ENCODE results near the gene PIGK.

The PIGK gene

GRCh38 chr1:77230051-77230450 lies 10.8 kb upstream of the PIGK start:
- H3K9me3 ChIP-seq (ENCODE audit: insufficient read depth, low read depth, low read length): no peaks in the 10 kb centered on the region
- H3K79me2 ChIP-seq (ENCODE audit: control insufficient read depth, insufficient read depth, low read length, poor library complexity): no peaks in the 10 kb centered on the region
- H4K12ac ChIP-seq (ENCODE audit: low read depth, low read length): no peak overlapping the region
- no peak overlapping the region for H2BK5ac ChIP-seq (ENCODE audit: low read depth, low read length, poor library complexity)
- no peak overlapping the region for H2AFZ ChIP-seq (ENCODE audit: insufficient read depth, low read length, poor library complexity)
- H3K9ac ChIP-seq (ENCODE audit: low read length): no peak overlapping the region
- H3K36me3 ChIP-seq (ENCODE audit: control insufficient read depth in 1 of 2, insufficient read depth in 2 of 2, low read length in 2 of 2): no peaks in the 10 kb centered on the region
- H3K4me1 ChIP-seq (ENCODE audit: control insufficient read depth in 1 of 2, insufficient read depth in 2 of 2, low read length in 2 of 2): no peaks in the 10 kb centered on the region
- no CpG with 5 or more reads among the region's 1 CpG for WGBS (ENCODE audit: extremely low coverage, insufficient coverage, insufficient read length)
- H2BK120ac ChIP-seq (ENCODE audit: insufficient read depth, low read length, poor library complexity): no peak overlapping the region
- H3K27ac ChIP-seq (ENCODE audit: low read depth, low read length): no peak overlapping the region
- H2BK12ac ChIP-seq (ENCODE audit: low read length): no peak overlapping the region
- H4K8ac ChIP-seq (ENCODE audit: low read depth, low read length): no peak overlapping the region
- no peak for DNase-seq
- no peak overlapping the region for H4K91ac ChIP-seq (ENCODE audit: low read depth, low read length)
- no peak overlapping the region for H2AK5ac ChIP-seq (ENCODE audit: low read length)
- H3K27me3 ChIP-seq (ENCODE audit: insufficient read depth, low read length): no peaks in the 10 kb centered on the region
- H3K4me3 ChIP-seq (ENCODE audit: low read depth, low read length): no peak overlapping the region
- no peak overlapping the region for H3K4me2 ChIP-seq (ENCODE audit: low read length)
- no peak overlapping the region for H3K18ac ChIP-seq (ENCODE audit: low read length)
- H3K79me1 ChIP-seq (ENCODE audit: low read length): no peaks in the 10 kb centered on the region
- no peak overlapping the region for H3K4ac ChIP-seq (ENCODE audit: low read depth, low read length)
- H3K14ac ChIP-seq (ENCODE audit: low read length): no peak overlapping the region
- no peak overlapping the region for H3K23ac ChIP-seq (ENCODE audit: low read length)

- H3K4me1 ChIP-seq (ENCODE audit: control insufficient read depth in 1 of 2, insufficient read depth in 2 of 2, low read length in 2 of 2): no peaks in the 10 kb centered on the region
- H4K91ac ChIP-seq (ENCODE audit: low read depth, low read length): no peak overlapping the region
- H3K79me1 ChIP-seq (ENCODE audit: low read length): no peaks in the 10 kb centered on the region
- no peak overlapping the region for H3K4me3 ChIP-seq (ENCODE audit: low read depth, low read length)
- H3K4me2 ChIP-seq (ENCODE audit: low read length): no peak overlapping the region
- no peaks in the 10 kb centered on the region for H3K9me3 ChIP-seq (ENCODE audit: insufficient read depth, low read depth, low read length)
- H2AK5ac ChIP-seq (ENCODE audit: low read length): no peak overlapping the region
- no peaks in the 10 kb centered on the region for H3K27me3 ChIP-seq (ENCODE audit: insufficient read depth, low read length)
- no peak overlapping the region for H3K18ac ChIP-seq (ENCODE audit: low read length)
- no peak overlapping the region for H3K9ac ChIP-seq (ENCODE audit: low read length)
- no peak overlapping the region for H2BK120ac ChIP-seq (ENCODE audit: insufficient read depth, low read length, poor library complexity)
- H4K12ac ChIP-seq (ENCODE audit: low read depth, low read length): no peak overlapping the region
- no peaks in the 10 kb centered on the region for H3K79me2 ChIP-seq (ENCODE audit: control insufficient read depth, insufficient read depth, low read length, poor library complexity)
- no peak overlapping the region for H4K8ac ChIP-seq (ENCODE audit: low read depth, low read length)
- H3K36me3 ChIP-seq (ENCODE audit: control insufficient read depth in 1 of 2, insufficient read depth in 2 of 2, low read length in 2 of 2): no peaks in the 10 kb centered on the region
- H3K27ac ChIP-seq (ENCODE audit: low read depth, low read length): no peak overlapping the region
- no peak overlapping the region for H2BK12ac ChIP-seq (ENCODE audit: low read length)
- no peak overlapping the region for H2AFZ ChIP-seq (ENCODE audit: insufficient read depth, low read length, poor library complexity)
- no peak overlapping the region for H3K23ac ChIP-seq (ENCODE audit: low read length)
- no peak overlapping the region for H3K14ac ChIP-seq (ENCODE audit: low read length)
- no peak for DNase-seq
- no peak overlapping the region for H3K4ac ChIP-seq (ENCODE audit: low read depth, low read length)
- no peak overlapping the region for H2BK5ac ChIP-seq (ENCODE audit: low read depth, low read length, poor library complexity)
These were observed 9.6 kb upstream of the PIGK start for GRCh38 chr1:77228836-77229235.

- Histone ChIP-seq H2BK120ac (ENCODE audit: insufficient read depth, low read length, poor library complexity) (no peak overlapping the region), H3K23ac (ENCODE audit: low read length) (no peak overlapping the region), H4K8ac (ENCODE audit: low read depth, low read length) (no peak overlapping the region), H3K14ac (ENCODE audit: low read length) (no peak overlapping the region), H3K4me2 (ENCODE audit: low read length) (no peak overlapping the region), H3K9me3 (ENCODE audit: insufficient read depth, low read depth, low read length) (no peaks in the 10 kb centered on the region), H2BK12ac (ENCODE audit: low read length) (no peak overlapping the region), H4K91ac (ENCODE audit: low read depth, low read length) (no peak overlapping the region), H3K27me3 (ENCODE audit: insufficient read depth, low read length) (no peaks in the 10 kb centered on the region), H2AFZ (ENCODE audit: insufficient read depth, low read length, poor library complexity) (no peak overlapping the region), H2AK5ac (ENCODE audit: low read length) (no peak overlapping the region), H4K12ac (ENCODE audit: low read depth, low read length) (no peak overlapping the region), H3K79me2 (ENCODE audit: control insufficient read depth, insufficient read depth, low read length, poor library complexity) (no peaks in the 10 kb centered on the region), H3K79me1 (ENCODE audit: low read length) (no peaks in the 10 kb centered on the region), H3K27ac (ENCODE audit: low read depth, low read length) (no peak overlapping the region), H3K9ac (ENCODE audit: low read length) (no peak overlapping the region), H3K36me3 (ENCODE audit: control insufficient read depth in 1 of 2, insufficient read depth in 2 of 2, low read length in 2 of 2) (no peaks in the 10 kb centered on the region), H2BK5ac (ENCODE audit: low read depth, low read length, poor library complexity) (no peak overlapping the region), H3K4me1 (ENCODE audit: control insufficient read depth in 1 of 2, insufficient read depth in 2 of 2, low read length in 2 of 2) (no peaks in the 10 kb centered on the region), H3K4ac (ENCODE audit: low read depth, low read length) (no peak overlapping the region), H3K4me3 (ENCODE audit: low read depth, low read length) (no peak overlapping the region), H3K18ac (ENCODE audit: low read length) (no peak overlapping the region)
- no peak for DNase-seq
- WGBS (ENCODE audit: extremely low coverage, insufficient coverage, insufficient read length): no CpG with 5 or more reads among the region's 3 CpGs
These were observed 8.2 kb upstream of the PIGK start for GRCh38 chr1:77227381-77227780.

- H3K9ac ChIP-seq (ENCODE audit: low read length): no peak overlapping the region
- no peak overlapping the region for H3K27ac ChIP-seq (ENCODE audit: low read depth, low read length)
- no peak overlapping the region for H3K18ac ChIP-seq (ENCODE audit: low read length)
- no peak overlapping the region for H2AFZ ChIP-seq (ENCODE audit: insufficient read depth, low read length, poor library complexity)
- H4K8ac ChIP-seq (ENCODE audit: low read depth, low read length): no peak overlapping the region
- WGBS (ENCODE audit: extremely low coverage, insufficient coverage, insufficient read length): no CpG with 5 or more reads among the region's 5 CpGs
- H3K14ac ChIP-seq (ENCODE audit: low read length): no peak overlapping the region
- H4K91ac ChIP-seq (ENCODE audit: low read depth, low read length): no peak overlapping the region
- peaks cover 3% of the 10 kb centered on the region for H3K79me1 ChIP-seq (ENCODE audit: low read length)
- H2BK120ac ChIP-seq (ENCODE audit: insufficient read depth, low read length, poor library complexity): no peak overlapping the region
- H3K4me3 ChIP-seq (ENCODE audit: low read depth, low read length): no peak overlapping the region
- no peak overlapping the region for H2BK5ac ChIP-seq (ENCODE audit: low read depth, low read length, poor library complexity)
- no peaks in the 10 kb centered on the region for H3K4me1 ChIP-seq (ENCODE audit: control insufficient read depth in 1 of 2, insufficient read depth in 2 of 2, low read length in 2 of 2)
- H4K12ac ChIP-seq (ENCODE audit: low read depth, low read length): no peak overlapping the region
- peaks cover 4% of the 10 kb centered on the region for H3K79me2 ChIP-seq (ENCODE audit: control insufficient read depth, insufficient read depth, low read length, poor library complexity)
- H2BK12ac ChIP-seq (ENCODE audit: low read length): no peak overlapping the region
- H3K23ac ChIP-seq (ENCODE audit: low read length): no peak overlapping the region
- no peaks in the 10 kb centered on the region for H3K27me3 ChIP-seq (ENCODE audit: insufficient read depth, low read length)
- H3K4ac ChIP-seq (ENCODE audit: low read depth, low read length): no peak overlapping the region
- H2AK5ac ChIP-seq (ENCODE audit: low read length): no peak overlapping the region
- DNase-seq: no peak
- H3K9me3 ChIP-seq (ENCODE audit: insufficient read depth, low read depth, low read length): peaks cover 3% of the 10 kb centered on the region
- H3K36me3 ChIP-seq (ENCODE audit: control insufficient read depth in 1 of 2, insufficient read depth in 2 of 2, low read length in 2 of 2): peaks cover 0 to 3% of the 10 kb centered on the region in 2 experiments
- H3K4me2 ChIP-seq (ENCODE audit: low read length): no peak overlapping the region
These were observed 3.3 kb upstream of the PIGK start for GRCh38 chr1:77222496-77222895.

All from trophoblast cell (in vitro differentiated cells and primary cell).